GM21367 (cell line): Measurements from ENCODE around the gene LAMTOR1.

ENCODE experiments used
- ATAC-seq: cut with Tn5 transposase; IDR thresholded peaks from one replicate; pipeline ENCODE4 v1.9.1; 2021; ENCODE audit not compliant: unreplicated experiment

Gene LAMTOR1

GRCh38 chr11:72083414-72083813 lies 19.7 kb downstream of the LAMTOR1 start:
- no peak for ATAC-seq

- no peak for ATAC-seq
Measured at GRCh38 chr11:72081821-72082453, 21.2 kb downstream of the LAMTOR1 start.

GRCh38 chr11:72081184-72081644 lies 21.9 kb downstream of the LAMTOR1 start:
- ATAC-seq, result no peak

GRCh38 chr11:72080326-72081183 lies 22.5 kb downstream of the LAMTOR1 start, which contains the start of the genes LRRC51 and NUMA1:
LRRC51 (plus strand) TSS chr11:72080850; CDS start chr11:72089084, 8,234 bp downstream.
NUMA1 (minus strand) TSS chr11:72080542; CDS start chr11:72035943, 44,599 bp downstream.
- peak; percentile 84 for ATAC-seq

- ATAC-seq, result no peak
Measured at GRCh38 chr11:72079819-72080325, 23.2 kb downstream of the LAMTOR1 start.

GRCh38 chr11:72078477-72078876 lies 24.6 kb downstream of the LAMTOR1 start:
- ATAC-seq, result no peak

- no peak for ATAC-seq
Measured at GRCh38 chr11:72075756-72076155, 27.3 kb downstream of the LAMTOR1 start.

- no peak for ATAC-seq
Measured at GRCh38 chr11:72075109-72075508, 28.0 kb downstream of the LAMTOR1 start.

GRCh38 chr11:72072348-72072747 lies 30.7 kb downstream of the LAMTOR1 start:
- ATAC-seq, result no peak

- no peak for ATAC-seq
Measured at GRCh38 chr11:72070491-72070890, 32.6 kb downstream of the LAMTOR1 start.

GRCh38 chr11:72069787-72070251 lies 33.3 kb downstream of the LAMTOR1 start:
- peak; percentile 52 for ATAC-seq

GRCh38 chr11:72069200-72069599 lies 33.9 kb downstream of the LAMTOR1 start:
- ATAC-seq, result no peak

GRCh38 chr11:72067676-72068075 lies 35.4 kb downstream of the LAMTOR1 start:
- ATAC-seq, result no peak

GRCh38 chr11:72067266-72067665 lies 35.8 kb downstream of the LAMTOR1 start:
- no peak for ATAC-seq

- ATAC-seq, result no peak
Measured at GRCh38 chr11:72066855-72067254, 36.2 kb downstream of the LAMTOR1 start.

- no peak for ATAC-seq
Measured at GRCh38 chr11:72061739-72062396, 41.2 kb downstream of the LAMTOR1 start.

- ATAC-seq, result no peak
Measured at GRCh38 chr11:72058416-72059034, 44.6 kb downstream of the LAMTOR1 start.

- ATAC-seq, result no peak
Measured at GRCh38 chr11:72048766-72049460, 54.2 kb downstream of the LAMTOR1 start.
